ENCODE data around the gene NFYA. TPM values are rescaled to one million over a fixed set of nuclear protein-coding genes. Genes with fewer than 3 reads are reported as not detected.

Gene NFYA
- total and polyA plus RNA-seq, 7 donors = 7.4 to 12.8 (median 10.2) TPM

DNA sequence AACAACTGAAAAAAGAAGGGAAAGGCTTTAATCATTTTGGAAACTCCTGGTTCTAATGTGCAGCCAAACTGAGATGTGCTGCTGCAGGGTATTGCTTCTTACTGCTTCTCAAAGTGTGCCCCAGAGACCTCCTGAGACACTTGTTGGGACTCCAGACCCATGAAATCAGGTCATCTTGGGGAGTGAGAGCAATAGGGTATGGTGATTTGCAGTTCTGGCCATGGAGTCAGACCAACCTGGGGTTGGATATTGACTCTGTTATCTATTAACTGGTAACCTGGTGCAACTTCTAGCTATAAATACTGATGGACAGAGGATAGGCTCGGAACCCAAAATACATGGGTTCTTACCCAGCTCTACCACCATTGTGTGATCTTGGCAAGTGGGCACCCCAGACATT lies 26.7 kb upstream of the NFYA start:
- TF ChIP-seq POLR2A (IDR thresholded peaks at IDR 0.05) = no peak
- TF ChIP-seq EP300 (IDR thresholded peaks at IDR 0.05) = no peak
- no peak for TF ChIP-seq POLR2AphosphoS5 (IDR thresholded peaks at IDR 0.05)
- TF ChIP-seq, protein P1, sequence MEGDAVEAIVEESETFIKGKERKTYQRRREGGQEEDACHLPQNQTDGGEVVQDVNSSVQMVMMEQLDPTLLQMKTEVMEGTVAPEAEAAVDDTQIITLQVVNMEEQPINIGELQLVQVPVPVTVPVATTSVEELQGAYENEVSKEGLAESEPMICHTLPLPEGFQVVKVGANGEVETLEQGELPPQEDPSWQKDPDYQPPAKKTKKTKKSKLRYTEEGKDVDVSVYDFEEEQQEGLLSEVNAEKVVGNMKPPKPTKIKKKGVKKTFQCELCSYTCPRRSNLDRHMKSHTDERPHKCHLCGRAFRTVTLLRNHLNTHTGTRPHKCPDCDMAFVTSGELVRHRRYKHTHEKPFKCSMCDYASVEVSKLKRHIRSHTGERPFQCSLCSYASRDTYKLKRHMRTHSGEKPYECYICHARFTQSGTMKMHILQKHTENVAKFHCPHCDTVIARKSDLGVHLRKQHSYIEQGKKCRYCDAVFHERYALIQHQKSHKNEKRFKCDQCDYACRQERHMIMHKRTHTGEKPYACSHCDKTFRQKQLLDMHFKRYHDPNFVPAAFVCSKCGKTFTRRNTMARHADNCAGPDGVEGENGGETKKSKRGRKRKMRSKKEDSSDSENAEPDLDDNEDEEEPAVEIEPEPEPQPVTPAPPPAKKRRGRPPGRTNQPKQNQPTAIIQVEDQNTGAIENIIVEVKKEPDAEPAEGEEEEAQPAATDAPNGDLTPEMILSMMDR (IDR thresholded peaks at IDR 0.05) = no peak
- no peaks in the 10 kb centered on the region for H3K9me3 ChIP-seq
- H3K4me3 ChIP-seq = no peak overlapping the region
- WGBS, 2 donors = 97 to 98% methylated on average over 1 of the region's 1 CpG
- no peak overlapping the region for H3K27ac ChIP-seq
- no peaks in the 10 kb centered on the region for H3K27me3 ChIP-seq
- H3K36me3 ChIP-seq = no peaks in the 10 kb centered on the region
- H3K4me1 ChIP-seq = peaks cover 0 to 6% (median 0%) of the 10 kb centered on the region in 4 donors
- intact Hi-C loops (cut with DNase I) = no loop called here
- DNase-seq = no peak

- no peak for DNase-seq
- Histone ChIP-seq H3K27me3 (no peaks in the 10 kb centered on the region), H3K27ac (no peak overlapping the region), H3K9me3 (no peaks in the 10 kb centered on the region), H3K36me3 (no peaks in the 10 kb centered on the region), H3K4me1 (peaks cover 0 to 8% (median 0%) of the 10 kb centered on the region in 4 donors), H3K4me3 (no peak overlapping the region)
- TF ChIP-seq, protein P1 (IDR thresholded peaks at IDR 0.05) = no peak
- TF ChIP-seq EP300 (IDR thresholded peaks at IDR 0.05) = no peak
- intact Hi-C loops (cut with DNase I) = no loop called here
- WGBS, 2 donors = 95 to 98% methylated on average over 2 of the region's 2 CpGs
Measured at GRCh38 chr6:41047306-41047705, 25.5 kb upstream of the NFYA start.

- no peak overlapping the region for H3K27ac ChIP-seq
Measured at GRCh38 chr6:41047745-41048732, 24.7 kb upstream of the NFYA start.

DNA sequence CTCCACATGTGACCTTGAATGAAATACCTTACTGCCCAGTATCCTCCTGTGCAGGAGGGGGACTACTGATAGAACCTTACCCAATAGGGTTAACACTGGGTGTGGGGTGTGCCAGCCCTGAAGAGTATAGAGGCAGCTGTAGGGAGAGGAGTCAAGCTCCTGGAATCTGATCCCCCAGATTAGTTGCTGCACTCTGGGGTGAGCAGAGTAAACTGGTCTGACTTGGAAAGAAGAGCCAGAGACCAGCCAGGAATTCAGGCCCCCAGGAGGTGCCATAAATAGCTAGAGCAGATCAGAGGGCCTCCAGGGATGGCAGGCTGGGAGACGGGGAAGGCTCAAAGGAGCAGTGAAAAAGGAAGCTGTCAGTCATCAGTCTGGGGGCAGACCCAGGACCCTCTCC lies 23.3 kb upstream of the NFYA start:
- 89 to 95% methylated on average over 1 of the region's 1 CpG for WGBS, 2 donors
- Histone ChIP-seq H3K4me3 (no peak overlapping the region), H3K27me3 (no peaks in the 10 kb centered on the region), H3K27ac (no peak overlapping the region), H3K9me3 (no peaks in the 10 kb centered on the region), H3K36me3 (no peaks in the 10 kb centered on the region), H3K4me1 (peaks cover 0 to 24% (median 13%) of the 10 kb centered on the region in 4 donors)
- intact Hi-C loops (cut with DNase I) = no loop called here
- no peak for DNase-seq
- TF ChIP-seq, protein P1 (IDR thresholded peaks at IDR 0.05) = no peak
- TF ChIP-seq POLR2A (IDR thresholded peaks at IDR 0.05) (no peak), POLR2AphosphoS5 (IDR thresholded peaks at IDR 0.05) (no peak), EP300 (IDR thresholded peaks at IDR 0.05) (no peak)

More at GRCh38 chr6:41047745-41048732, 24.7 kb upstream of the NFYA start:
- no peaks in the 10 kb centered on the region for H3K36me3 ChIP-seq
- H3K4me3 ChIP-seq = no peak overlapping the region
- intact Hi-C loops (cut with DNase I) = no loop called here
- TF ChIP-seq, protein P1 (IDR thresholded peaks at IDR 0.05) = no peak
- no peak for TF ChIP-seq POLR2A (IDR thresholded peaks at IDR 0.05)
- TF ChIP-seq EP300 (IDR thresholded peaks at IDR 0.05) = no peak
- no peak for TF ChIP-seq POLR2AphosphoS5 (IDR thresholded peaks at IDR 0.05)
- H3K4me1 ChIP-seq = peaks cover 0 to 16% (median 6%) of the 10 kb centered on the region in 4 donors
- no peak for DNase-seq
- 79 to 86% methylated on average over 9 of the region's 9 CpGs for WGBS, 2 donors
- H3K9me3 ChIP-seq = no peaks in the 10 kb centered on the region
- H3K27me3 ChIP-seq = no peaks in the 10 kb centered on the region
